Suprapubic skin (tissue), 4 donors: Measurements from ENCODE around the gene RAB3A. TPM values are rescaled to one million over a fixed set of nuclear protein-coding genes. Genes with fewer than 3 reads are reported as not detected.

ENCODE experiments used
- DNase-seq, 2 donors: peaks; one replicate each; pipeline ENCODE4 v3.0.0-alpha.2; 2019; ENCODE audit warnings: low spot score in 2 of 2
- H3K27ac ChIP-seq: fragments of 200-600 bp; sonication (generic); one replicate; pipeline ENCODE4 v1.5.1; 2019
- H3K27me3 ChIP-seq: fragments of 200-600 bp; sonication (generic); one replicate; pipeline ENCODE4 v1.5.1; 2019
- H3K36me3 ChIP-seq: fragments of 200-600 bp; sonication (generic); one replicate; pipeline ENCODE4 v1.5.1; 2019
- H3K4me1 ChIP-seq: fragments of 200-600 bp; sonication (generic); one replicate; pipeline ENCODE4 v1.5.1; 2019
- H3K4me3 ChIP-seq: fragments of 200-600 bp; sonication (generic); one replicate; pipeline ENCODE4 v1.5.1; 2019; ENCODE audit warnings: mild to moderate bottlenecking
- H3K9me3 ChIP-seq: fragments of 200-600 bp; sonication (generic); one replicate; pipeline ENCODE4 v1.5.1; 2019
- CTCF ChIP-seq, 2 donors: fragments of 200-600 bp in 1 of 2; fragments of 450-650 bp in 1 of 2; sonication (generic) in 1 of 2; IDR thresholded peaks; one replicate each; pipeline ENCODE4 v1.5.1; 2016 to 2019; ENCODE audit warnings: antibody characterized with exemption in 2 of 2, mild to moderate bottlenecking in 1 of 2, moderate library complexity in 1 of 2
- EP300 ChIP-seq: sonication (generic); formaldehyde crosslinking; IDR thresholded peaks from one replicate; pipeline ENCODE4 v1.6.1; 2017; ENCODE audit warnings: antibody characterized with exemption
- POLR2A ChIP-seq, 2 donors: fragments of 450-650 bp; IDR thresholded peaks; one replicate each; pipeline ENCODE4 v1.6.1; 2017; ENCODE audit warnings: antibody characterized with exemption in 2 of 2, mild to moderate bottlenecking in 2 of 2, moderate library complexity in 2 of 2
- POLR2AphosphoS5 ChIP-seq, 3 donors: sonication (generic); formaldehyde crosslinking; IDR thresholded peaks; one replicate each; pipeline ENCODE4 v1.6.1; 2017; ENCODE audit warnings: antibody characterized with exemption in 3 of 3
- WGBS: methylation state at CpG from one replicate; pipeline ENCODE4 v1.1.5; 2018; 5-methylcytosine and 5-hydroxymethylcytosine counted together
- total RNA-seq, 4 donors: library from RNA; depleted of rRNA; stranded (reverse); fragments of >200 nt; gene quantifications; one replicate each; pipeline ENCODE4 v1.1.0, GENCODE V29; 2016

The RAB3A gene
- total RNA-seq, 4 donors from 2014 or later: 1.9 to 5.3 (median 1.9) TPM

- DNase-seq: peak in 1 of 2 donors; percentile 77
- peaks cover 27% of the 10 kb centered on the region for H3K4me1 ChIP-seq
- H3K4me3 ChIP-seq: peak overlapping the region; percentile 58
- H3K27ac ChIP-seq: no peak overlapping the region
- TF ChIP-seq EP300 (no peak), CTCF (IDR thresholded peaks at IDR 0.05) (no peak), POLR2A (IDR thresholded peaks at IDR 0.05) (no peak)
- peaks cover 12% of the 10 kb centered on the region for H3K36me3 ChIP-seq
- no peaks in the 10 kb centered on the region for H3K9me3 ChIP-seq
- 26% methylated on average over 5 of the region's 32 CpGs for WGBS
- no peaks in the 10 kb centered on the region for H3K27me3 ChIP-seq
Measured at GRCh38 chr19:18202778-18203407, 949 bp downstream of the RAB3A start.

GRCh38 chr19:18202397-18202777, 1.5 kb downstream of the RAB3A start:
- no peak overlapping the region for H3K4me3 ChIP-seq
- H3K27ac ChIP-seq: no peak overlapping the region
- no peaks in the 10 kb centered on the region for H3K9me3 ChIP-seq
- H3K4me1 ChIP-seq: peaks cover 27% of the 10 kb centered on the region
- H3K27me3 ChIP-seq: no peaks in the 10 kb centered on the region
- DNase-seq: no peak
- peaks cover 15% of the 10 kb centered on the region for H3K36me3 ChIP-seq
- 83% methylated on average over 24 of the region's 24 CpGs for WGBS
- TF ChIP-seq POLR2A (IDR thresholded peaks at IDR 0.05) (no peak), EP300 (no peak), POLR2AphosphoS5 (IDR thresholded peaks at IDR 0.05) (no peak), CTCF (IDR thresholded peaks at IDR 0.05) (no peak)

GRCh38 chr19:18198374-18198773, 5.5 kb downstream of the RAB3A start:
- 91% methylated on average over 6 of the region's 6 CpGs for WGBS
- no peak for DNase-seq
- H3K36me3 ChIP-seq: peaks cover 30% of the 10 kb centered on the region
- TF ChIP-seq EP300 (no peak), POLR2AphosphoS5 (IDR thresholded peaks at IDR 0.05) (no peak), CTCF (IDR thresholded peaks at IDR 0.05) (no peak), POLR2A (IDR thresholded peaks at IDR 0.05) (no peak)
- no peak overlapping the region for H3K27ac ChIP-seq
- peaks cover 27% of the 10 kb centered on the region for H3K4me1 ChIP-seq
- no peak overlapping the region for H3K4me3 ChIP-seq
- H3K9me3 ChIP-seq: no peaks in the 10 kb centered on the region
- no peaks in the 10 kb centered on the region for H3K27me3 ChIP-seq

- Histone ChIP-seq H3K36me3 (peaks cover 30% of the 10 kb centered on the region), H3K9me3 (no peaks in the 10 kb centered on the region), H3K27ac (no peak overlapping the region), H3K4me1 (peaks cover 22% of the 10 kb centered on the region), H3K27me3 (no peaks in the 10 kb centered on the region), H3K4me3 (no peak overlapping the region)
- DNase-seq: no peak
- 66% methylated on average over 6 of the region's 6 CpGs for WGBS
- TF ChIP-seq EP300 (no peak), POLR2A (IDR thresholded peaks at IDR 0.05) (no peak), POLR2AphosphoS5 (IDR thresholded peaks at IDR 0.05) (no peak), CTCF (IDR thresholded peaks at IDR 0.05) (no peak)
Measured at GRCh38 chr19:18197941-18198340, 5.9 kb downstream of the RAB3A start.

GRCh38 chr19:18197306-18197705, 6.5 kb downstream of the RAB3A start:
- WGBS: 93% methylated on average over 18 of the region's 18 CpGs
- Histone ChIP-seq H3K27me3 (no peaks in the 10 kb centered on the region), H3K27ac (no peak overlapping the region), H3K36me3 (peaks cover 30% of the 10 kb centered on the region), H3K4me1 (peaks cover 19% of the 10 kb centered on the region), H3K9me3 (no peaks in the 10 kb centered on the region), H3K4me3 (no peak overlapping the region)
- no peak for DNase-seq
- TF ChIP-seq POLR2A (IDR thresholded peaks at IDR 0.05) (no peak), POLR2AphosphoS5 (IDR thresholded peaks at IDR 0.05) (no peak), EP300 (no peak), CTCF (IDR thresholded peaks at IDR 0.05) (no peak)
